ENCODE data around the gene MRPL9.
"Not testable (repeated sequence)": the region's sequence is repeated elsewhere in the genome, so short reads cannot be mapped to it uniquely, and the experiment has no call there.

MRPL9 gene

GRCh38 chr1:151782741-151783140 is 19.4 kb upstream of the MRPL9 start:
- H3K36me3 ChIP-seq (ENCODE audit: control insufficient read depth, insufficient read depth, low read length) = peaks cover 20% of the 10 kb centered on the region
- no peak overlapping the region for H3K4me3 ChIP-seq (ENCODE audit: low read depth, low read length)
- H3K27ac ChIP-seq (ENCODE audit: low read depth, low read length) = no peak overlapping the region
- no peak overlapping the region for H3K9ac ChIP-seq (ENCODE audit: low read depth, low read length)
- no peaks in the 10 kb centered on the region for H3K9me3 ChIP-seq (ENCODE audit: control insufficient read depth, insufficient read depth, low read length)
- H3K27me3 ChIP-seq (ENCODE audit: control insufficient read depth, insufficient read depth, low read length) = no peaks in the 10 kb centered on the region
- H3K4me1 ChIP-seq (ENCODE audit: control insufficient read depth, insufficient read depth, low read length) = no peaks in the 10 kb centered on the region

- not testable (repeated sequence) for H3K4me3 ChIP-seq (ENCODE audit: low read depth, low read length); H3K9me3 ChIP-seq (ENCODE audit: control insufficient read depth, insufficient read depth, low read length); H3K27me3 ChIP-seq (ENCODE audit: control insufficient read depth, insufficient read depth, low read length); H3K27ac ChIP-seq (ENCODE audit: low read depth, low read length); H3K4me1 ChIP-seq (ENCODE audit: control insufficient read depth, insufficient read depth, low read length); H3K9ac ChIP-seq (ENCODE audit: low read depth, low read length)
- H3K36me3 ChIP-seq (ENCODE audit: control insufficient read depth, insufficient read depth, low read length) = peaks cover 20% of the 10 kb centered on the region
These were observed 18.7 kb upstream of the MRPL9 start for GRCh38 chr1:151782026-151782425.

- not testable (repeated sequence) for H3K4me3 ChIP-seq (ENCODE audit: low read depth, low read length); H3K27ac ChIP-seq (ENCODE audit: low read depth, low read length); H3K9ac ChIP-seq (ENCODE audit: low read depth, low read length); H3K9me3 ChIP-seq (ENCODE audit: control insufficient read depth, insufficient read depth, low read length); H3K27me3 ChIP-seq (ENCODE audit: control insufficient read depth, insufficient read depth, low read length); H3K4me1 ChIP-seq (ENCODE audit: control insufficient read depth, insufficient read depth, low read length)
- H3K36me3 ChIP-seq (ENCODE audit: control insufficient read depth, insufficient read depth, low read length) = peaks cover 32% of the 10 kb centered on the region
These were observed 17.4 kb upstream of the MRPL9 start for GRCh38 chr1:151780736-151781135.

GRCh38 chr1:151779852-151780251 is 16.6 kb upstream of the MRPL9 start:
- peaks cover 41% of the 10 kb centered on the region for H3K36me3 ChIP-seq (ENCODE audit: control insufficient read depth, insufficient read depth, low read length)
- no peaks in the 10 kb centered on the region for H3K27me3 ChIP-seq (ENCODE audit: control insufficient read depth, insufficient read depth, low read length)
- H3K9me3 ChIP-seq (ENCODE audit: control insufficient read depth, insufficient read depth, low read length) = no peaks in the 10 kb centered on the region
- no peak overlapping the region for H3K4me3 ChIP-seq (ENCODE audit: low read depth, low read length)
- H3K27ac ChIP-seq (ENCODE audit: low read depth, low read length) = no peak overlapping the region
- H3K9ac ChIP-seq (ENCODE audit: low read depth, low read length) = no peak overlapping the region
- no peaks in the 10 kb centered on the region for H3K4me1 ChIP-seq (ENCODE audit: control insufficient read depth, insufficient read depth, low read length)

- H3K36me3 ChIP-seq (ENCODE audit: control insufficient read depth, insufficient read depth, low read length) = peaks cover 55% of the 10 kb centered on the region
- no peaks in the 10 kb centered on the region for H3K9me3 ChIP-seq (ENCODE audit: control insufficient read depth, insufficient read depth, low read length)
- H3K9ac ChIP-seq (ENCODE audit: low read depth, low read length) = no peak overlapping the region
- no peaks in the 10 kb centered on the region for H3K4me1 ChIP-seq (ENCODE audit: control insufficient read depth, insufficient read depth, low read length)
- no peaks in the 10 kb centered on the region for H3K27me3 ChIP-seq (ENCODE audit: control insufficient read depth, insufficient read depth, low read length)
- no peak overlapping the region for H3K4me3 ChIP-seq (ENCODE audit: low read depth, low read length)
- H3K27ac ChIP-seq (ENCODE audit: low read depth, low read length) = no peak overlapping the region
These were observed 14.0 kb upstream of the MRPL9 start for GRCh38 chr1:151777317-151777716.

GRCh38 chr1:151776665-151777062 is 13.4 kb upstream of the MRPL9 start:
- H3K27me3 ChIP-seq (ENCODE audit: control insufficient read depth, insufficient read depth, low read length) = no peaks in the 10 kb centered on the region
- H3K36me3 ChIP-seq (ENCODE audit: control insufficient read depth, insufficient read depth, low read length) = peaks cover 55% of the 10 kb centered on the region
- no peak overlapping the region for H3K27ac ChIP-seq (ENCODE audit: low read depth, low read length)

GRCh38 chr1:151775894-151776664 is 12.8 kb upstream of the MRPL9 start:
- Histone ChIP-seq H3K9me3 (ENCODE audit: control insufficient read depth, insufficient read depth, low read length) (no peaks in the 10 kb centered on the region), H3K36me3 (ENCODE audit: control insufficient read depth, insufficient read depth, low read length) (peaks cover 55% of the 10 kb centered on the region), H3K4me1 (ENCODE audit: control insufficient read depth, insufficient read depth, low read length) (no peaks in the 10 kb centered on the region), H3K27ac (ENCODE audit: low read depth, low read length) (no peak overlapping the region), H3K9ac (ENCODE audit: low read depth, low read length) (no peak overlapping the region), H3K4me3 (ENCODE audit: low read depth, low read length) (no peak overlapping the region), H3K27me3 (ENCODE audit: control insufficient read depth, insufficient read depth, low read length) (no peaks in the 10 kb centered on the region)

More at GRCh38 chr1:151776665-151777062, 13.4 kb upstream of the MRPL9 start:
- Histone ChIP-seq H3K4me1 (ENCODE audit: control insufficient read depth, insufficient read depth, low read length) (no peaks in the 10 kb centered on the region), H3K4me3 (ENCODE audit: low read depth, low read length) (no peak overlapping the region), H3K9me3 (ENCODE audit: control insufficient read depth, insufficient read depth, low read length) (no peaks in the 10 kb centered on the region), H3K9ac (ENCODE audit: low read depth, low read length) (no peak overlapping the region)

GRCh38 chr1:151774256-151774922 is 11.1 kb upstream of the MRPL9 start:
- Histone ChIP-seq H3K27me3 (ENCODE audit: control insufficient read depth, insufficient read depth, low read length) (no peaks in the 10 kb centered on the region), H3K9ac (ENCODE audit: low read depth, low read length) (no peak overlapping the region), H3K9me3 (ENCODE audit: control insufficient read depth, insufficient read depth, low read length) (peaks cover 6% of the 10 kb centered on the region; the same call in 1 of the 2 replicates), H3K27ac (ENCODE audit: low read depth, low read length) (no peak overlapping the region), H3K4me3 (ENCODE audit: low read depth, low read length) (no peak overlapping the region), H3K4me1 (ENCODE audit: control insufficient read depth, insufficient read depth, low read length) (no peaks in the 10 kb centered on the region), H3K36me3 (ENCODE audit: control insufficient read depth, insufficient read depth, low read length) (peaks cover 49% of the 10 kb centered on the region)

GRCh38 chr1:151773702-151774101 is 10.4 kb upstream of the MRPL9 start:
- H3K27me3 ChIP-seq (ENCODE audit: control insufficient read depth, insufficient read depth, low read length) = no peaks in the 10 kb centered on the region
- H3K9me3 ChIP-seq (ENCODE audit: control insufficient read depth, insufficient read depth, low read length) = peaks cover 6% of the 10 kb centered on the region; the same call in 1 of the 2 replicates
- H3K36me3 ChIP-seq (ENCODE audit: control insufficient read depth, insufficient read depth, low read length) = peaks cover 42% of the 10 kb centered on the region
- H3K27ac ChIP-seq (ENCODE audit: low read depth, low read length) = no peak overlapping the region
- H3K9ac ChIP-seq (ENCODE audit: low read depth, low read length) = no peak overlapping the region
- no peaks in the 10 kb centered on the region for H3K4me1 ChIP-seq (ENCODE audit: control insufficient read depth, insufficient read depth, low read length)
- H3K4me3 ChIP-seq (ENCODE audit: low read depth, low read length) = no peak overlapping the region

- H3K36me3 ChIP-seq (ENCODE audit: control insufficient read depth, insufficient read depth, low read length); H3K27ac ChIP-seq (ENCODE audit: low read depth, low read length); H3K4me1 ChIP-seq (ENCODE audit: control insufficient read depth, insufficient read depth, low read length); H3K9me3 ChIP-seq (ENCODE audit: control insufficient read depth, insufficient read depth, low read length); H3K9ac ChIP-seq (ENCODE audit: low read depth, low read length); H3K4me3 ChIP-seq (ENCODE audit: low read depth, low read length); H3K27me3 ChIP-seq (ENCODE audit: control insufficient read depth, insufficient read depth, low read length): not testable (repeated sequence)
These were observed 6.0 kb upstream of the MRPL9 start for GRCh38 chr1:151769270-151769669.

GRCh38 chr1:151768351-151769066 is 5.2 kb upstream of the MRPL9 start:
- H3K27me3 ChIP-seq (ENCODE audit: control insufficient read depth, insufficient read depth, low read length); H3K27ac ChIP-seq (ENCODE audit: low read depth, low read length); H3K9me3 ChIP-seq (ENCODE audit: control insufficient read depth, insufficient read depth, low read length); H3K36me3 ChIP-seq (ENCODE audit: control insufficient read depth, insufficient read depth, low read length); H3K9ac ChIP-seq (ENCODE audit: low read depth, low read length); H3K4me1 ChIP-seq (ENCODE audit: control insufficient read depth, insufficient read depth, low read length); H3K4me3 ChIP-seq (ENCODE audit: low read depth, low read length): not testable (repeated sequence)

All from HUES48 (cell line).